GDM1 (cell line): Measurements from ENCODE around the gene TMEM60.
A peak's percentile ranks its signal among the peaks of the same experiment; 100 is the strongest.
"Not testable (repeated sequence)": the region's sequence is repeated elsewhere in the genome, so short reads cannot be mapped to it uniquely, and the experiment has no call there.

ENCODE experiments used
- DNase-seq: peaks from one replicate; lab custom pipeline; 2025; lab: John Stamatoyannopoulos, UW

The TMEM60 gene, protein sequence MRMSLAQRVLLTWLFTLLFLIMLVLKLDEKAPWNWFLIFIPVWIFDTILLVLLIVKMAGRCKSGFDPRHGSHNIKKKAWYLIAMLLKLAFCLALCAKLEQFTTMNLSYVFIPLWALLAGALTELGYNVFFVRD

DNA sequence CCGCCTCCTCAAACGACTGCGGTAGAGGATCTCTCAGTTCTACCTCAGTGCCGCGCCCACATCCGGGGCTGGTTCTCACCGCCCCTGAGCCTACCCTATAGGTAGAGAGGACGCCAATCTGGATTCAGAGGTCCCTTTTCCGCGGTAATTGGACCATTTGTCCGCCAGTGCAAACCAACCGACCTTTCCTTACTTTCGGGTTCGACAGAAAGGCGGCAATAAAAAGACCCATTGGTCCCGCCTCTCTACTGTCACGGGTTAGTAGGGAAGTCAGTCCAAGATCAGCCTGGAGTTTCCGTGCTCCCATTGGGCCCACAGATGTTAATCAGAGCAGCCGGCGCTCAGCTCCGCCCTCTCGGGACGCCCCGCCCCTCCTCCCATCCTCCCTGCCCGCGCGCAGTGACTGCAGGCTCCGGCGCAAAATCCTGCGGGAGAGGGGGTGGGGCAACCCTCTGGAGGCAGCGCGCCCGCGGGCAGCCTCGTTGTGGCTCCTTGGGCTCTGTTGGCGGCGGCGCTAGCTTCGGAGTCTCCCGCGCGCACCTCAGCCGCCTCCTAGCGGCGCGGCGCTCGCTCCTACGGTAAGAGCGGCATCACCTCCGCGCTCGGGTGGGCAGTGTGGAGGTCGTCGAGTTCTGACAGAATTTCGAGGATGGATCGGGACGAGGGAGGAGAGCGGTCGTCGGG lies at the start of gene TMEM60, which contains the start of gene PHTF2:
Gene TMEM60 (minus strand): TSS at position 41 of the 684 bp plus-strand sequence. CDS start 4,061 bp downstream, outside the sequence.
Gene PHTF2 (plus strand): TSS at position 380 of the 684 bp plus-strand sequence.
- DNase-seq = peak; percentile 98

DNA sequence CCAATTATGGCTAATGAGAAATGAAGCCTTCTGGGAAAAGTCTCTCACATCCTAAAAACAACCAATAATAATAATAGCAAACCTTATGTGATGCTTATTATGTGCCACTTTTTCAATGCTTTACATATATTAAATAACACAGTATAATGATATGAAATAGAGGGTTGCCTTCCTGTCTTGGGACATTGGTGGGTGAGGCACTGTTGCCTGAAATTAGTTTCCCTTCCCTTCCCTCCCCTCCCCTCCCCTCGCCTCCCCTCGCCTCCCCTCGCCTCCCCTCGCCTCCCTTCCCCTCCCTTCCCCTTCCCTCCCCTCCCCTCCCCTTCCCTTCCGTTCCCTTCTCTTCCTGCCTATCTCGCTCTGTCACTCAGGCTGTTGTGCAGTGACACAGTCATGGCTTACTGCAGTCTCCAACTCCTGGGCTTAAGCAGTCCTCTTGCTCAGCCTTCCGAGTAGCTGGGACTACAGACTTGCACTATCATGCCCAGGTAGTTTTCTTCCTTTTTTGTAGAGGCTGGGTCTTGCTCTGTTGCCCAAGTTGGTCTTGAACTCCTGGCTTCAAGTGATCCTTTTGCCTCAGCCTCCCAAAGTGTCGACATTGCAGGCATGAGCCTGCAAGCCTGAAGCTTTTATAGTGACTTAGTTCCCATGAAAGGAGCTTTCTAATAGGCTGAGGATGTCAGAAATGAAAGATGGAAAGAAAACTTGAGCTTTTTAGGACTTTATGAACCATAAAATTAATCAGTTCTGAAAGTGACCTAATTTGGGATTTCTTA lies 48.3 kb upstream of the TMEM60 start:
- DNase-seq = no peak

DNA sequence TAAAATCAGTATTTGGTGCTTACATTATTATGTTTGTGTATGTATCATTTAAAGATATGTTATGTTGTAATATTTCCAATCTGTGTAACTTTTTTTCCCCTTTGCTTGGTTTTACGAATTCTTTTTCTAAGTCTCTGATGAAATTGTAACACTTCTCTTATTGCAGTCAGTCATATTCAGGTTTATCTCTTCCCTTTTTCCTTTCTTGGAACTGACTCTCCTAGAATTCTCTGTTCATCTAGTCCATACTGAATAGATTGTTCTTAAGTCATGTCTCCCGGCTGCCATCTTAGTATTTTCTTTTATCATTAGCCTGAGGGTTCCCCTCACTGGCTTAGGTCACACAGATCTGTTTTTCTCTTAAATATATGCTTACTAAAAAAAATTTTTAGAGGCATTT lies 45.0 kb upstream of the TMEM60 start:
- DNase-seq = no peak

DNA sequence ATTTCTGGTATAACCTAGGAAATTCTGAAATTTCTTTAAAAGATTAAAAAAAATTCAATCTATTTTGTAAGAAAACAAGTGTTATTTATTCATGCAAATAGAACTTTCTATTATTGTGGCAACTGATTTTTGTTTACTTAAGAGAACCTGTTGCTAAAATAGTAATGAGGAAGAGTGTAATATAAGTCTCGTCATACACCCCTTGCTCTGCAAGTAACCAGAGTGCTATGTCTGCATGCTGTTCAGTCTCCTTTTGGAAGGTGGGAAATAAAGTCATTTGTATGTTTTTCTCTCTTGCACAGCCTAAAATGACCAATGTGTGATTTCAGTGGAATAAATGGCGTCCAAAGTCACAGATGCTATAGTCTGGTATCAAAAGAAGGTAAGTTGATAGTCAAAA lies 41.7 kb upstream of the TMEM60 start:
- no peak for DNase-seq

DNA sequence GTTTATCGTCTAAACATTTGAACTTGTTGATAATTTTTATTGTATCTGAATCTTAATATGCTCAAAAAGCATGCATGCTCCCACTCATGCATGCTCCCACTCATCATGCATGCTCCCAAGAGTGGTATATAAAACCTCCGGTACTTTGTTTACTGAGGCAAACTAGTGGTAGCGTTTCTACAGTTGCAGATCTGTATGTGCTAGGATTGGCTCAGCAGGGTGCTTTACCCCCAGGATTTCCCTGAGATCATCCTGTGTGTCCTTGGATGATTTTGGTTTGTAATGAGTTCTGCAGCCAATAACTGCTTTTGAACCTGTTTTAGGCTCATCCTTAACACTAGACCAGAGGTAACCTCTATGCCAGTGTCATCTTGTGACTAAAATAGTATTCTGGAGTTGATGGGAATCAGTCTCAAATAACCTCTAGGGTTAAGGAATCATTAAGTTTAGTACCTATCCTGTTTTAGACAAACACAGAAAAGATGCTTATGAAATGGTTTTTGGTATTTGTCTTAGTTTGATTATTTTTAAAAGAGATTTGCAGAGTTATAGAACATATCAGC lies 40.8 kb upstream of the TMEM60 start:
- no peak for DNase-seq

DNA sequence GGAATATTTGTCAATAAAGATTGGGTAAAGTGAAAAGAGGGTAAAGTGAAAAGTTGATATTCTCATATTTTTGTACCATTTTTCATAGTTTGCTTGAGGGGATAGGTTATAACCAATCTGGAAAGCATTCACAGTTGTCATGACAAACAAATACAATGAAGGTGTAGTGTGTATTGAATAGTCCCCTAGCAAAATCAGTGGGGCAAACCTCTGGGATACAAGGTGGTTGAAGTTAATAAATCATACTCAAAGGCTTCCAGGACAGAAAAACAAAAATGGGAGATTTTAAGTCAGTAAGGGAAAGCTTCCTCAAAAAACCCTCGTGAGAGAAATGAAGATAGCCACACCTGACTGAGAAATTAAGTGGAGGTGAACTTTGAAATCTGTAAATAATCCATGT lies 39.7 kb upstream of the TMEM60 start:
- no peak for DNase-seq

DNA sequence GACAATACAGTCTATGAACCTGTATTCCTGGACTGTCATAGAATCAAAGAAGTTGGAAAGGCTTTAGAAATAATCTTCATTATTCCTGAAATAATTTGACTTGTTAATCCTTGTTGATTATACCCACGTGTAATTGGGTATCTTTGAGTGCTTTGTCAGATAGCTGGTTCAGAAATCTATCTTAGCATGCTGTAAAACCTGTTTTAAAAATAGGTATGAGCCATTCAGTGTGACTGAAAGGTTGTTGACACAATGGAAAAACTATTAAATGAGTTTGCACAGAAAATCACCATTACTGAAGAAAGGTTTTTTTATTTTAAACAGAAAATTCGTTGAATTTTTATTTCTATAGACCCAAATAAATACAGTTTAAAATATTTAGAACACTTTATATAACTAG lies 39.0 kb upstream of the TMEM60 start:
- no peak for DNase-seq

DNA sequence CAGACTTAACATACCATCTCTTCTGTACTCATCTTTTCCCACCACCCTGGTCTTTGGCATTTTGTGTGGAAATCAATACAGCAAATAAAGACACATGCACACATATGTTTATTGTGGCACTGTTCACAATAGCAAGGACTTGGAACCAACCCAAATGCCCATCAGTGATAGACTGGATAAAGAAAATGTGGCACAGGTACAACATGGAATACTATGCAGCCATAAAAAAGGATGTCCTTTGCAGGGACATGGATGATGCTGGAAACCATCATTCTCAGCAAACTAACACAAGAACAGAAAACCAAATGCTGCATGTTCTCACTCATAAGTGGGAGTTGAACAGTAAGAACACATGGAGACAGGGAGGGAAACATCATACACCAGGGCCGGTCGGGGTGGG lies 38.2 kb upstream of the TMEM60 start:
- DNase-seq = not testable (repeated sequence)

DNA sequence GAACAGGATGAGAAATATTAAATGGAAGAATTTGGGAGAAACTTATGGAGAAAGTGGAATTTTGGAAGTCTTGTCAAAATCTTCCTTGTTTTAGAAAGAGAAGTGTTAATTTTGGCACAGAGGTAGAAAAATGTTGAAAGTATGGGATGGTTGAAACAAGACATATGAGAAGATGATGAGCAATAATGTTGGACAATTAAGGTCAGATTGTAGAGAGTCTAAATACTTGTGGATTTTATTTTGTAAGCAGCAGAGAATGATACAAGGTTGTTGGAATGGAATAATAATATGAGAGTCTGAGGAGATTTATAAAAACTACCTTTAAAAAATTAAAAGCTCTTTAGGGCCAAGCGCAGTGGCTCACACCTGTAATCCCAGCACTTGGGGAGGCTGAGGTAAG lies 34.9 kb upstream of the TMEM60 start:
- no peak for DNase-seq

DNA sequence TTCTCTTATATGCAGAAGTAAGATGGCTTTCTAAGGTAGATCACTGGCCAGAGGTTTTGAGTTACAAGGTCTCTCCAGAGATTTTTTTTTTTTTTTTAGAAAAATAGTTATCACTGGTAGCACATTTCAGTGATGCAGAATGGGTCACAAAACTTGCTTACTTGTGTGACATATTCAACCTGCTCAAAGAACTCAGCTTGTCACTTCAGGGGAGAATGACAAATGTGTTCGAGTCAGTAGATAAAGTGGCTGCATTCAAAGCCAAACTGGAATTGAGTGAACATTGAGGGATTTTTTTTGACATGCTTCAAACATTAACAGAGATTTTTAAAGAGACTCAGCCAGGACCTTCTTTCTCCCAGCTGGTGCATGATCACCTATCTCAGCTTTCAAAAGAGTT lies 33.7 kb upstream of the TMEM60 start:
- no peak for DNase-seq

DNA sequence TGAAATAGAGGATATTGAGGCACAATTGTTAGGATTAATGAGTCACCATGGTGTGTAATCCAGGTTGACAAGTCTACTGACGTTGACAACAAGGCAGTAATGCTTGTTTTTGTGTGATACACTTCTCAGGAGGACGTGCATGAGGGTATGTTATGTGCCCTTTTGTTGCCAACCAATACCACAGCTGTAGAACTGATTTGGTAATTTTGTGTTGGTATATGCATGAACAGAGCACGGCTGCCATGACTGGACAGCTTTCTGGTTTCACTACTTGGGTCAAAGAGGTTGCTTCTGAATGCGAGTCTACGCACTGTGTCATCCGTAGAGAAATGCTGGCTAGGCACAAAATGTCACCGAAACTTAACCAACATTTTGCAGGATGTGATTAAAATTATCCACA lies 33.2 kb upstream of the TMEM60 start:
- no peak for DNase-seq

DNA sequence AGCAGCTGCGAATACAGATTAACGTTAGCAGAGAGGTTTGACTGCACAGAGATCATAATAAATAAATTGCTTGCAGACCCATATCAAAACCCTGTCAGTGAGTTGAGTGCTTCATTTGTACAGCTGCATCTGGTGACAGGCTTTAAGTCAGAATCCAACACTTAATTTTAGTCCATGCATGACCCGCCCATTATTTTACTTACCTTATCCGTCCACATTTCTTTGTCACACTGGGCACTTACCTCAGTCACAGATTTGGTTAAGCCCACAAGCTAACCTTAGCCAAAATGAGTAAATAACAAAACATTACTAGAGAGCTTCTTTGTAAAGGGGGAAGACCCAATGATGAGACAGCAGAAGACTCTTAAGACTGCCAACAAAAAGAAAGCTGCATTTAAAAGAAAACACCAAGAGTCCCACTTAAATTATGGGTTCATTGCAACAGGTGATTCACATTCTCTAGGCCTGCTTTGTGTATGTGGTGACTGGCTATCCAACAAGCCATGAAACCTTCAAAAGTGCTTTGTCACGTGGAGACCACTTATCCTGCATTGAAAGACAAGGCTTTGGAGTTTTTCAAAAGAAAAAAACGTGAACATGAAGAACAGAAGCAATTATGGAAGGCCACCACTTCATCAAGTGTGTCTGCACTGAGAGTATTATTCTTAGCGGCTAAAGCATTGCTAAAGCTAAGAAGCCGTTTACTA lies 32.6 kb upstream of the TMEM60 start:
- no peak for DNase-seq

DNA sequence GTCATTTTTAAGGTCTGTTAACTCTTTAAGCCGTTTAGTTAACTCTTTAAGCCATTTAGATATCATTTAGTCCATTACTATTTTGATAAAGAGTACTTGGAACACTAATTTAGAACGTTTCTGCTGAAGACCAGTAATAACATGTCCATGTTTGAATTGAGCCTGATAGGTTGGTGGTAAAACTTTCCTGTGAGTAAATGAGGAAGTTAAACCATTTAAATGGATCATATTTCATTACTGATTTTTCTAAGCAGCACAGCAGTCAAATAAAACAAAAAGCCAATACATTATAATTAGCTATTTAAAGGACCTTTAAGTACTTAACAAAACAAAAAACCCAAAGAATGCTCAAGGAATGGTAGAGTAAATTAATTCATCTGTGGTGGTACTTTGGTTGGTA lies 29.8 kb upstream of the TMEM60 start:
- no peak for DNase-seq

DNA sequence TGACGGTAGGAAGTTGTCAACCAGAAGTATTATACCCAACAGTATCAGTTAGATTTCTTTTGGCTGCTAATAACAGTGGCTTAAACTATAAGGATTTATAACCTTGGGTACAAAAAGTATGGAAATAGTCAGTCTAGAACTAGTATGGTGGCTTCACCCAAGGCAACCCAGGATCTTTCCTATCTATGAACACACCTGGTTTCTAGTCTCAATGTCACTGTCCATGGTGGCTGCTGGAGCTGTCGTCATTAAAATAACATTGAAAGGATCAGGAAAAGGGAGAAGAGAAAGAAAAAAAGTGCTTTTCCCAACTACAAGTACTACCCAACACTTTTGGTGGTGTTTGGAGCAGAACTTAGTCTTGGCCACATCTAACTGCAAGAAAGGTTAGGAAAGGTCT lies 28.1 kb upstream of the TMEM60 start:
- DNase-seq = no peak

DNA sequence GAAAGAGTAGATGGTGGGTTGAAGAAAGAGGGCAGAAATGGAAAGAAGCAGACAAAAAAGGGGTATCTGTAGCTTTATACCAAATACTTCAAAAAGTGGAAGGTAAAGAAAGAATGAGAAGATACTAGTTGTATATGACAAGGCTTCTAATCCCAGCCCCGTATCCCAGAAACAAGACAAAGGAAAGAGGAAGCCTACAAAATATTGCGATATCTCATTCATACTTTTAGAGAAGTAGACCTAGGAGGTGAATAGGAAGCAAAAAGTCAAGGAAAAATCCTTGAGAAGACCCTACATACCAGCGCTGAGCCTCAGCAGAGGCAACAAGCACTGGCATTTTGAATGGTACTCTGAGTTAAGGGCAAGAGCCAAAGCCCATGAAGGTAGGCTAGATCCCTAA lies 26.9 kb upstream of the TMEM60 start:
- no peak for DNase-seq

DNA sequence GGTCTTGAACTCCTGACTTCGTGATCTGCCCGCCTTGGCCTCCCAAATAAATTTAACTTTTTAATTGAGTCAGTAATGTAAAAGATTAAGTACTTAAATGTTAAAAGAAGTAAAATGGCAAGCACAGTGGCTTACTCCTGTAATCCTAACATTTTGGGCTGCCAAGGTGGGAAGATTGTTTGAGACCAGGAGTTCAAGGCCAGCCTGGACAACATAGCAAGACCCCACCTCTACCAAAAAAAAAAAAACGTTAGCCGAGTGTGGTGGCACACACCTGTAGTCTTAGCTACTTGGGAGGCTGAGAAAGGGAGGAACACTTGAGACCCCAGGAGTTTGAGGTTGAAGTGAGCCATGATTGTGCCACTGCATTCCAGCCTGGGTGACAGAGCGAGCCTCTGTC lies 26.4 kb upstream of the TMEM60 start:
- no peak for DNase-seq

DNA sequence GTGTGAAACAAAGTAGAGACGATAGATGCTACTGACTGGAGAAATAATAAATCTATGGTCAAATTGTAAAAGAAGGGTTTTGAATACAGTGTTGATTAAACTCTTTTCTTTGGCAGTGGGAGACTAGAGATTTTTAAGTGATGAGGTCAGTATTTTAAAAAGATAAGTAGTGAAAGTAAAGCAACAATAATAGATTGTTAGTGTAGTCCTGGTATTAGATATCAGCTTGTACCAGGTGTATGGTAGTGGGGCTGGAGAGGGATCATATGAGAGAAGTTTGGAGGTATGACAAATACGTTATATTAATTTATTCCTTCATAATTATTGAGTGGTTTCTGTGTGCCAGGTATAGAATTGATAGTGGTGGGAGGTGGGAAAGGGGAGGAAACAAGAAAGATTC lies 25.6 kb upstream of the TMEM60 start:
- DNase-seq = no peak

DNA sequence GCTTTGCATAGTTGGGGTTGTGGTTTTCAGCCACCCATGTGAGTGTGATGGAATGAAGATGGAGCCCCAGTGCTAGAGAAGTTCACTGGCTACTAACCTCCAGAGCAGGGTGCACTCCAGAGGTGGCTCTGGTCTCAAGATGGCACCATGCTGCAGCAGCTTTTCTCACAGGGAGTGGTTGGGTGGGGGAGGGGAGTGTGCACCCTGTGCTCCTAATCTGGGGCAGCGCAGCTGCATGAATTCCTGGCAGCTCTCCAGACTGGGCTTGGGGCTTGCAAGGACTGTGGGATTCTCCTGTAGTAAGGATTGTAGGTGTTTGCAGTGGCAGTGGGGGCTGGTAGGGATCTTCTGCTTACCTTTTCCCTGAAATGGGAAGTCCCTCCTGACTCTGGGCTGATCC lies 24.0 kb upstream of the TMEM60 start:
- DNase-seq = no peak

DNA sequence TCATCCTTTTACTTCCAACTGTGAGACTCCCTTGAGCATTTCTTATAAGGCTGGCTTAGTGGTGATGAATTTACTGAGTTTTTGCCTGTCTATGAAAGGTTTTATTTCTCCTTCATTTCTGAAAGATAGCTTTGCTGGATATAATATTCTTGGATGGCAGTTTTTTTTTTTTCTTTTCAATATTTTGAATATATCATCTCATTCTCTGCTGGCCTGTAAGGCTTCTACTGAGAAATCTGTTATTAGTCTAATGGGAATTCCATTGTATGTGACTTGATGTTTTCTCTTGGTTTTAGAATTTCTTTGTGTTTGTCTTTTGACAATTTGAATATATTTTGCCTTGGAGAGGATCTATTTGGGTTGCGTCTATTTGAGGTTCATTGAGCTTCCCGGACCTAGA lies 22.7 kb upstream of the TMEM60 start:
- DNase-seq = no peak

DNA sequence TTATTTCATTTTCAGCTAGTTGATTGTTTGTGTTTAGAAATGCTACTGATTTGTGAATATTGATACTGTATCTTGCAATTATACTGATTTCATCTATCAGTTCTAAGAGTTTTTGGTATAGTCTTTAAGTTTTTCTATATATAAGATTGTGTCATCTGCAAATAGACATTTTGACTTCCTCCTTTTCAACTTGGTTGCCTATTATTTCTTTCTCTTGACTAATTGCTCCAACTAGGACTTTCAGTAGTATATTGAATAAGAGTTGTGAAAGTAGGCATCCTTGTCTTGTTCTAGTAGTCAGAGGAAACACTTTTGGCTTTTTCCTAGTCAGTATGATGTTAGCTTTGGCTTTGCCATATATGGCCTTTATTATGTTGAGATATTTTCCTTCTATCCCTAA lies 20.8 kb upstream of the TMEM60 start:
- DNase-seq = no peak

DNA sequence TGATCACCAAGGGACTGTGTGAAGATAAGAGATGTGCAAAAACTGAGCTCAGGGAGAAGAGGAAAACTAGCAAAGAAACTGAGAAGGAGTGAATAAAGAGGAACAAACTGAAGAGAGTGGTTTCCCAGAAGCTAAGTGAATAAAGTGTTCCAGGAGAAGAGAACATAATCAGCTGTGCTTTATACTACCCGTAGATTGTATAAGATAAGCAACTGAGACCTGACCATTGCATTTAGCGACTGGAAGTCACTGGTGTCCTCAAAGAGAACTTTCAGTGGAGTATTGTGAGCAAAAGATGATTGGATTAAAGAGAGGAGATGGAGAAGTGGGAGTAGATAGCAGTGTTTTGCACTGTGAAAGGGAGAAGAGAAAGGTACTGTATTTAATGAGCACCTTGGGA lies 14.9 kb upstream of the TMEM60 start:
- peak; percentile 0 for DNase-seq

DNA sequence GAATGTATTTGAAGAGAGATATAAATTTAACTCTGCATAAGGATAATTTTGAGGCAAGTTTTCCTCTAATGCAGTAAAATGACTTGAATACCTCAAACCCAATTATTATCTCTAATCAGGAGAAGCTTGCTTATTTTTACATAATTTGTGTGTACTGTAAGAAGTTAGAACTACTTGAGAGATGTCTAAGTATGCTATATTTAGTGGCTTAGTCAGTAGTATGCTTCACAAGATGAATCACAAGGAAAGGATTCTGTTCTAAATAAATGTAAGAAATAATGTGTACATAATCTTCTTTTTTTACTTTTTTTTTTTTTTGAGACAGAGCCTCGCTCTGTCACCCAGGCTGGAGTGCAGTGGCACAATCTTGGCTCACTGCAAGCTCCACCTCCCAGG lies 14.1 kb upstream of the TMEM60 start:
- no peak for DNase-seq
